ENCODE data around the gene KCNE2.
"Not testable (repeated sequence)": the region's sequence is repeated elsewhere in the genome, so short reads cannot be mapped to it uniquely, and the experiment has no call there.

Gene KCNE2

DNA sequence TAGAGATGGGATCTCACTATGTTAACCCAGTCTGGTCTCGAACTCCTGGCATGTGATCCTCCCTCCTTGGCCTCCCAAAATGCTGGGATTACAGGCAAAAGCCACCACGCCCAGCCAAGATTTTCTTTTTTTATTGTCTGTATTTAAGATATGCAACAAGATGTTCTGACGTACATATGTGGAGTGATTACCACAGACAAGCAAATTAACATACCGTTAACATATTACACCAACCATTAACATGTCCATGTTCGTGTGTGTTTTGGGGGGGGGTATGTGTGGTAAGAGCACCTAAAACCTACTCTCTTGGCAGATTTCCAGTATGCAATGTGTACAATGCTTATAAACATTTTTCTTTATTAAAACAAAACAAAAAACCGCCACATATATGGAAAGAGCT is 10.6 kb upstream of the KCNE2 start:
- DNase-seq (ENCODE audit: low read depth in 2 of 3, low spot score in 2 of 3) = no peak

DNA sequence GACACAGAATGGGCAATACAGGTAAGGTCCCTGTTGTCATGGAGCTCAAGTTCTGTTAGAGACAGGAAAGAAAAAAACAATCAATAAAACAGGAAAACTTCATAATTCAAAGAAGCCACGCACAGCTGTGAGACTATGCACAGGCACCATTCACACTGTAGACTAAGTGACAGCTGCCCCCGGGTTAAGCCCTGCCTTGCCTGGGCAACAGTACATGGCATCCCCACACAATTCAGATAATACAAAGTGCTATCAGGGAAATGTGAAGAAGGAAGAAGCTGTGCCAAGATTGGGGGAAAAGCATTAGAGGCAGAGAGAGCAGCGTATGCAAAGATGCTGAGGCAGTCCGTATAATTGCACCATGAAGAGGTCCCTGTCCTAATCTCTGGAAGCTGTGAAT is 9.0 kb upstream of the KCNE2 start:
- no peak for DNase-seq (ENCODE audit: low read depth in 2 of 3, low spot score in 2 of 3)

- no peak for DNase-seq (ENCODE audit: low read depth in 2 of 3, low spot score in 2 of 3)
Measured at GRCh38 chr21:34355570-34355969, 8.2 kb upstream of the KCNE2 start.

DNA sequence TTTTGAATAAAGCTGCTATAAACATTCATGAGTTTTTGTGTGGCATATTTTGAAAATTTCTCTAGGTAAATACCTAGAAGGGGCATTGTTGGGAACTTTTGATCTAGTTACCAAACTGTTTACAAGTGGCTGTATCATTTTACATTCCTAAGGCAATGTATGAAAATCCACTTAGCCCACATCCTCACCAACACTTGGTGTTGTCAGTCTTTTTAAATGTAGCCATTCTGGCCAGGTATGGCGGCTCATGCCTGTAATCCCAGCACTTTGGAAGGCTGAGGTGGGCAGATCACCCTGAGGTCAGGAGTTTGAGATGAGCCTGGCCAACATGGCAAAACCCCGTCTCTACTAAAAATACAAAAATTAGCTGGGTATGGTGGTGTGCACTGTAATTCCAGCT is 5.9 kb upstream of the KCNE2 start:
- DNase-seq (ENCODE audit: low read depth in 2 of 3, low spot score in 2 of 3) = no peak

GRCh38 chr21:34358866-34359265 is 4.9 kb upstream of the KCNE2 start:
- DNase-seq (ENCODE audit: low read depth in 2 of 3, low spot score in 2 of 3) = no peak

DNA sequence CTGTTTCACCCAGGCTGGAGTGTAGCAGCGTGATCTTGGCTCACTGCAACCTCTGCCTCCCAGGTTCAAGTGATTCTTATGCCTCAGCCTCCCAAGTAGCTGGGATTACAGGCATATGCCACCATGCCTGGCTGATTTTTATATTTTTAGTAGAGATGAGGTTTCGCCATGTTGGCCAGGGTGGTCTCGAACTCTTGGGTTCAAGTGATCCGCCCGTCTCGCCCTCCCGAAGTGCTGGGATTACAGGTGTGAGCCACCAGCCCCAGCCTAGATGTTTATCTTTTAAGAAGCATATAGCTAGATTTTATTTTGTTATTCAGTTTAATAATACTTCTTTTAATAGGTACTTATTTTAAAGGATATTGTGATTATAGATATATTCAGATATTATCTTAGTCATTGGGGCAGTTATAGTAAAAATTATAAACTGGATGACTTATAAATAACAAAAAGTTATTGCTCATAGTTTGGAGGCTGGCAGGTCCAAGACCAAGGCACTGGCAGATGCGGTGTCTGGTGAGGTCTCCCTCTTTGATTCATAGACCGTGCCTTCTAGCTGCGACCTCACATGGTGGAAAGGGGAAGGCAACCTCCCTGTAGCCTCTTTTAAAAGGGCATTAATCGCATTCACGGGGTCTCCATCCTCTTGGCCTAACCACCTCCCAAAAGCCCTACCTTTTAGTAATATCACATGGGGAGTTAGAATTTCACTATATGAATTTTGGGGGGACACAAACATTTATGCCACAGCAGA is 3.1 kb upstream of the KCNE2 start:
- DNase-seq (ENCODE audit: low read depth in 2 of 3, low spot score in 2 of 3) = no peak

DNA sequence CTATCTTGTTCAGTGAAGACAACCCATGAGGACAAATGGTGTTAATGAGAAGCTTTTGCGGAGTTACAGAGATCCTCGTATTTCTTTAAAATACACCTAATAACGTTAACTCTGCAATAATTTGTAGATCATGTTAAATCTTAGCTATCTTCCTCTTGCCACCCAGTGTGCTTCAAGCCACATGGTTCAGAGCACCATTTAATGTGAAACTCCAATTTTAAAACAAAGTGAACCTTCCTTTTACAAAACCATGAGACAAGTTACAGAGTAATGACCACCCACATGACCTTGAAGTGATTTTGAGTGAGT is 1.7 kb upstream of the KCNE2 start:
- no peak for DNase-seq (ENCODE audit: low read depth in 2 of 3, low spot score in 2 of 3)

DNA sequence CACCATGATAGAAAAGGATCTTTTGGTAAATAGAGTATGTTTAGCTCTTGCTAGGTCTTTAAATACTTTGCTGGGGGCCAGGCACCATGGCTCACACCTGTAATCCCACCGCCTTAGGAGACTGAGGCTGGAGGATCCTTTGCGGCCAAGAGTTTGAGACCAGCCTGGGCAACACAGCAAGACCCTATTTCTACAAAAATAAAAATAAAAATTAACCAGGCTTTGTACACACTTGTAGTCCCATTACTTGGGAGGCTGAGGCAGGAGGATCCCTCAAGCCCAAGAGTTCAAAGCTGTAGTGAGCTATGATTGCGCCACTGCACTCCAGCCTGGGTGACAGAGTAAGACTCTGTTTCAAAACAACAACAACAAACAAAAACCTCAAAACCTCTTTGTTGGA is 1.1 kb upstream of the KCNE2 start:
- DNase-seq (ENCODE audit: low read depth in 2 of 3, low spot score in 2 of 3) = no peak

DNA sequence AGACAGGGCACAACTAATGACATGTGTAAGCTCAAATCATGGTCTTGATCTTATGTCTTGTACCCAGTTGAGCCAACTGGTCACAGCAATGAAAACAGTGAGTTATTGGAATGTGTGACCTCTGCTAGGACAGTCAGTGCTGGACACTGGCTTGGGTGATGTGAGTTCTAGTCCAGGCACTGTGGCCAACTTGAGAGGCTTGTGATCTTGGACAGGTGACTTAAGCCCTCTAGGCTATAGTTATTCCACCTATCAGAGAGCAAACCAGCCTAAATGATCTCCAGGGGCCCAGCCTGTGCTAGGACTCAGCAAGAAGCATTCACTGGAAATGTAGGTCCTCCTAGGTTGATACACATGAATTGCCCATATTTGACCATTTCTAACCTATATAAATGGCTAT is 1.1 kb downstream of the KCNE2 start:
- DNase-seq (ENCODE audit: low read depth in 2 of 3, low spot score in 2 of 3) = no peak

- no peak for DNase-seq (ENCODE audit: low read depth in 2 of 3, low spot score in 2 of 3)
Measured at GRCh38 chr21:34365809-34366208, 2.0 kb downstream of the KCNE2 start.

GRCh38 chr21:34367320-34367935 is 3.6 kb downstream of the KCNE2 start:
- DNase-seq (ENCODE audit: low read depth in 2 of 3, low spot score in 2 of 3) = no peak

GRCh38 chr21:34369741-34370140 is 5.9 kb downstream of the KCNE2 start:
- DNase-seq (ENCODE audit: low read depth in 2 of 3, low spot score in 2 of 3) = no peak

- DNase-seq (ENCODE audit: low read depth in 2 of 3, low spot score in 2 of 3) = no peak
Measured at GRCh38 chr21:34372321-34372720, 8.5 kb downstream of the KCNE2 start.

DNA sequence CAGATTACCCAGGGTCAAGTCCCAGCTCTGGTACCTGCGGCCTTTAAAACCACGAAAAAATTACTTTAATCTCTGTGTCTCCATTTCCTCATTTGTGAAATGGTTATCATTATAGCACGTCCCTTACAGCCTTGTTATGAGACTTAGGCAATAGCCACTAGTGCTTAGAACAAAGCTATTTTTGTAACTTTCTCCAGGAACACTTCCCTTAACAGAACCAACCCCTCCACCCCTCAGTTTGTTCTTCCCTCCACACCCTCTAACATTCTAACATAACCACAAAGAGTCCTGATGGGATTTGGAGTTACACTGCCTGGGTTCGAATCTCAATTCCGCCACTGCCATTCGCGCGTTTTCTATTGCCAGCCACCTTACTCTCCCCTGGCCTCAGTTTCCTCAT is 10.7 kb downstream of the KCNE2 start:
- DNase-seq (ENCODE audit: low read depth in 2 of 3, low spot score in 2 of 3) = not testable (repeated sequence)

DNA sequence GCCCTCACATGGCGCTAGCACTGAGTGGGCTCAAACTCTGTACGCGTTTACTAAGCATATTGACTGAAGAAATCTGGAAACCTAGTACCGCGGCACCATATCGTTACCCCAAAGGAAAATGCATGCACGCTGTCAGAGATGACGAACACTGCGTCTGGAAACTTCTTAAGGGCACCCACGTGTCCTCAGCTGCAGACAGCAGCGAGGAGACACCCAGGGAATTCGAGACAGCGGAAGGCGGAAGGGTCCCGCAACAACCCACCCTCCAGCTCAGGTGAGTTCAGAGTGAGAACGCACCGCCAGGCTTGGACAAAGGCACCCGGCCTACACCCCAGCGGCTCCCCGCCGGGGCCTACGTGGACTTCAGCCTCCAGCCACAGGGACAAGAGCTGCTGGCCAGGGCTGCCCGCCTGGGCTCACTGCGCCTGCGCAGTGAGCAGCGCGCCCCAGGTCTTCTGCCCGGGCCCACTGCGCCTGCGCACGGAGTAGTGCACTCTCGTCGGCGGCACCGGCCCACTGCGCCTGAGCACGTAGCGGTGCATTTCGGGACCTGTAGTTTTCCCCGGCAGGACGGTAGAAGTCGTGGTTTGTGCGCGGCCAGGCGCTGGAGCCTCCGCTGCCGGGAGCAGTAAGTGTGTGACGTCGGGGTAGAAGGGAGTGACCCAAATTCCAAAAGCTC is 11.3 kb downstream of the KCNE2 start, which contains the start of gene SMIM11:
Gene SMIM11 (plus strand): TSS at position 568 of the 679 bp plus-strand sequence. CDS start 3,998 bp downstream, outside the sequence.
- not testable (repeated sequence) for DNase-seq (ENCODE audit: low read depth in 2 of 3, low spot score in 2 of 3)

- not testable (repeated sequence) for DNase-seq (ENCODE audit: low read depth in 2 of 3, low spot score in 2 of 3)
Measured at GRCh38 chr21:34375619-34375972, 11.8 kb downstream of the KCNE2 start.

GRCh38 chr21:34383138-34383537 is 19.3 kb downstream of the KCNE2 start:
- DNase-seq (ENCODE audit: low read depth in 2 of 3, low spot score in 2 of 3) = not testable (repeated sequence)

GRCh38 chr21:34383724-34384415 is 20.1 kb downstream of the KCNE2 start:
- not testable (repeated sequence) for DNase-seq (ENCODE audit: low read depth in 2 of 3, low spot score in 2 of 3)

DNA sequence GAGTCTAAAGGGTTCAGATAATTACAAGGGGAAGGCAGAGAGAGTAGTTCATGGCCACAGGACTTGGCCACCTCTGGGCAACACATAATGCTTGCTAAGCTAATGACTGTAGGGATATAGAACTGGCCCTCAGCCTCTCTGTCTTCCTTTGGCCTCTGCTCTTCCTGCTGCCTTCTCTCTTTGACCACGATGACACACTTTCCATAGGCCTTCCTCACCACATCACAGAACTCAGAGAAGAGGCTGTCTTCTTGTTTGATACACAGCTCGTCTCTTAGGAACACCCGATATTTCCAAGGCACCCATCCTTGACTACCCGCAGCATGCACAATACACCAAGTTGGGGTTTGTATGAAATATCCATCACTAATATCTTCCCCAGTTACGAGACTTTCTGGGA is 36.7 kb downstream of the KCNE2 start:
- not testable (repeated sequence) for DNase-seq (ENCODE audit: low read depth in 2 of 3, low spot score in 2 of 3)

GRCh38 chr21:34404742-34405141 is 40.9 kb downstream of the KCNE2 start:
- not testable (repeated sequence) for DNase-seq (ENCODE audit: low read depth in 2 of 3, low spot score in 2 of 3)

- DNase-seq (ENCODE audit: low read depth in 2 of 3, low spot score in 2 of 3) = not testable (repeated sequence)
Measured at GRCh38 chr21:34405686-34406085, 41.9 kb downstream of the KCNE2 start.

DNA sequence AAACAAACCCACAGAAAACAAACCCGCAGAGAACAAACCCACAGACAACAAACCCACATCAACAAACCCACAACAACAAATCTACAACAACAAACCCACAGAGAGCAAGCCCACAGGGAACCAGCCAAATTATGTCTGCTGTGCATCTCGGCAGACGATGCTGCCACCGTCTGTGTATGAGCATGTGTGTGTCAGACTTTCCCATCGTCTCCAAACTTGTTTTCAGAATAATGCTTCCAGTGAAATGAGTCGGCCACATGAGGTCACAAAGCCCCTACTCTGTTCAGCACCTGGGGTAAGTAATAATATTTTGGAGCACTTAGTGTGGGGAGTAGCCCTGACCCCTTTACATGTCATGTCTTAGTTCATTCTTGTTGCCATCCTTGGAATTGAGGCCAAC is 42.3 kb downstream of the KCNE2 start:
- not testable (repeated sequence) for DNase-seq (ENCODE audit: low read depth in 2 of 3, low spot score in 2 of 3)
